Osteocyte (in vitro differentiated cells): ENCODE measurements around the gene ITPR1. TPM values are rescaled to one million over a fixed set of nuclear protein-coding genes. Genes with fewer than 3 reads are reported as not detected.

Source experiments
- DNase-seq: peaks from one replicate; pipeline ENCODE4 v3.0.0; 2021; ENCODE audit warnings: mixed read lengths; ENCODE audit not compliant: unreplicated experiment; ENCODE audit errors: extremely low spot score
- H3K27ac Mint-ChIP-seq: one replicate; pipeline ENCODE4 v1.8.0; 2021; ENCODE audit warnings: mild to moderate bottlenecking, mixed read lengths; ENCODE audit not compliant: unreplicated experiment
- H3K27me3 Mint-ChIP-seq: one replicate; pipeline ENCODE4 v1.8.0; 2021; ENCODE audit warnings: mixed read lengths; ENCODE audit not compliant: unreplicated experiment
- H3K36me3 Mint-ChIP-seq: one replicate; pipeline ENCODE4 v1.8.0; 2021; ENCODE audit warnings: mixed read lengths; ENCODE audit not compliant: unreplicated experiment
- H3K4me1 Mint-ChIP-seq: one replicate; pipeline ENCODE4 v1.8.0; 2021; ENCODE audit warnings: mixed read lengths; ENCODE audit not compliant: unreplicated experiment
- H3K4me3 Mint-ChIP-seq: one replicate; pipeline ENCODE4 v1.8.0; 2021; ENCODE audit warnings: mild to moderate bottlenecking, moderate library complexity, mixed read lengths; ENCODE audit not compliant: unreplicated experiment
- H3K9me3 Mint-ChIP-seq: one replicate; pipeline ENCODE4 v1.8.0; 2021; ENCODE audit warnings: mixed read lengths; ENCODE audit not compliant: unreplicated experiment
- CTCF ChIP-seq: fragments of 200-600 bp; sonication (generic); IDR thresholded peaks from 2 replicates; pipeline ENCODE4 v1.5.0; 2021; ENCODE audit warnings: antibody characterized with exemption, mild to moderate bottlenecking, moderate library complexity
- total RNA-seq: library from RNA; stranded (reverse); gene quantifications from 2 replicates; pipeline ENCODE4 v1.2.1, GENCODE V29; 2021

The ITPR1 gene
- total RNA-seq, 1 donor from 2014 or later = 34.3 TPM

DNA sequence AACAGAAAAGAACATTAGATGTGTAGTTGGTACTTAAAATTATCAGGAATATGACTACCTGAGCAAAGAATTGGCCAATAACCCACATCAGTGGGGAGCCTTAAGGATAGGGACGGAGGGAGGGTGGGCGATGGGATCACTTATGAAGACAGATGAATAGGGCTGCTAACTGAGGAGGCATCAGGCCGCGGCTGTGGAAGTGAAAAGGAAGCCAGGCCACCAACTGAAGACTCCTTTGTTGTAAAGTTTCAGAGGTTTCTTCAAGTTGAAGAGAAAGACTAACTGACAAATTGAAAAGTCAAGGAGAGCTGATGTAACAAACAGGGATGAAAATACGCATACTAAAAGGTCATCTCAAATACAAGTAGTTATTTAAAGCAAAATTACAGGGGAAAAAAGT, 350.5 kb downstream of the ITPR1 start:
- no peak overlapping the region for H3K27ac Mint-ChIP-seq
- H3K4me3 Mint-ChIP-seq = no peak overlapping the region
- no peak for TF ChIP-seq CTCF
- no peaks in the 10 kb centered on the region for H3K9me3 Mint-ChIP-seq
- H3K4me1 Mint-ChIP-seq = no peaks in the 10 kb centered on the region
- no peaks in the 10 kb centered on the region for H3K27me3 Mint-ChIP-seq
- no peak for DNase-seq
- no peaks in the 10 kb centered on the region for H3K36me3 Mint-ChIP-seq

- Mint-ChIP-seq H3K36me3 (no peaks in the 10 kb centered on the region), H3K4me3 (no peak overlapping the region), H3K4me1 (no peaks in the 10 kb centered on the region), H3K27ac (no peak overlapping the region), H3K27me3 (no peaks in the 10 kb centered on the region), H3K9me3 (no peaks in the 10 kb centered on the region)
- TF ChIP-seq CTCF = no peak
- no peak for DNase-seq
These were observed 352.7 kb downstream of the ITPR1 start for GRCh38 chr3:4845882-4846281.

- Mint-ChIP-seq H3K27ac (no peak overlapping the region), H3K36me3 (no peaks in the 10 kb centered on the region), H3K27me3 (no peaks in the 10 kb centered on the region), H3K9me3 (no peaks in the 10 kb centered on the region), H3K4me1 (no peaks in the 10 kb centered on the region), H3K4me3 (no peak overlapping the region)
- no peak for DNase-seq
- no peak for TF ChIP-seq CTCF
These were observed 353.4 kb downstream of the ITPR1 start for GRCh38 chr3:4846543-4846942.

DNA sequence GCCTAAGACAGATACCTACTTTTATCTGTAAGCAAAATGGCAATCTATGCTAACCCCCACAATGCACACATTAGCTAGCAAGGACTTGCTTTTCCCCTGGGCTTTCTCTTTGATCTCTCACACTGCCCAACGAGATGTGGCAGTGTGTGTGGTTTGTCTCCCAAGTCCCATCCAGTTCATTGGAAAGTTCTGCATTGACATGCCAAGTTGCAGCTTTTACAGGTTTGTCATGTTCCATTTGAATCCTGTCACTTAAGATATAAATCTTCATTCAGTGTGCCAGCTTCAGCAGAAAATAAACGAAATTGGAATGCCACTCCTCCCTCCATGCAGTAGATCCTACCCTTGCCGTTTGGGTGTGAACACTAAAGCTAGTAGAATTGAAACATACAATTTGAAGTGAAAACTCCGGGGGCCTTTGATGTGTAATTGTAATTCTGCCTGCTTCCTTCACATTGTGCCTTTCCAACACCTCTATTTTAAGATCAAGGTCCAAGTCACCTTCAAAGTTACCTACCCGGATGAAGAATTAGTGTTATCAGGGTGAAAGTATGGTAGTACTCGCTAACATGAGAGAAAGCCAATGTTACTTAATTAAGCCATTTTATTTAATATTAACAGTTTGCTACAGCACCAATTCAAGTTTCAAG, 355.2 kb downstream of the ITPR1 start:
- Mint-ChIP-seq H3K4me1 (peaks cover 5% of the 10 kb centered on the region), H3K27me3 (no peaks in the 10 kb centered on the region), H3K36me3 (no peaks in the 10 kb centered on the region), H3K4me3 (no peak overlapping the region), H3K9me3 (no peaks in the 10 kb centered on the region), H3K27ac (no peak overlapping the region)
- no peak for TF ChIP-seq CTCF
- no peak for DNase-seq

DNA sequence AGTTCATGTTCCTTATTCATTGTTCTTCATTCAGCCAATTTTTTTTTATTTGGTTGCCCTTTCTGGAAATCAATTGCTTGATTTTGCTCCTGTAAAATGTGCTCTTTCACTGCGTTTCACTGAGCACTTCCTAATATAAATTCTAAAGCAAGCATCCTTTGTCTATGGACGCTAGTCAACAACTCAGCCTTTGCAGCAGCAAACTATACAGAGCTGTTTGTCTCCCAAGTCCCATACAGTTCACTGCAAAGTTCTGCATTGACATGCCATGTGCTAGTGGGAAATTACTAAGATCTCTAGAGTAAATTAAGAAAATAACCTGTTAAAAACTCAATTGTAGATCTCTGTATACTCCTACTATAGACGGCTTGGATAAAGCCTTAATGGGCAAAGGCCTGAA, 356.0 kb downstream of the ITPR1 start:
- Mint-ChIP-seq H3K4me1 (peaks cover 6% of the 10 kb centered on the region), H3K27me3 (no peaks in the 10 kb centered on the region), H3K36me3 (no peaks in the 10 kb centered on the region), H3K4me3 (no peak overlapping the region), H3K27ac (no peak overlapping the region), H3K9me3 (no peaks in the 10 kb centered on the region)
- no peak for TF ChIP-seq CTCF
- no peak for DNase-seq
